ENCODE data around the gene PCED1B.
"Not testable (repeated sequence)": the region's sequence is repeated elsewhere in the genome, so short reads cannot be mapped to it uniquely, and the experiment has no call there.

The PCED1B gene

GRCh38 chr12:47182164-47182938 is 102.9 kb downstream of the PCED1B start:
- DNase-seq, result not testable (repeated sequence)

GRCh38 chr12:47184229-47184628 is 104.8 kb downstream of the PCED1B start:
- no peak for DNase-seq

- DNase-seq, result no peak
Observed at GRCh38 chr12:47184813-47185212, 105.4 kb downstream of the PCED1B start.

GRCh38 chr12:47186246-47186645 is 106.8 kb downstream of the PCED1B start:
- DNase-seq, result no peak

GRCh38 chr12:47188576-47189441 is 109.4 kb downstream of the PCED1B start:
- no peak for DNase-seq

GRCh38 chr12:47189728-47190127 is 110.3 kb downstream of the PCED1B start:
- no peak for DNase-seq

GRCh38 chr12:47190271-47190750 is 110.9 kb downstream of the PCED1B start:
- DNase-seq, result no peak

GRCh38 chr12:47190905-47191304 is 111.5 kb downstream of the PCED1B start:
- DNase-seq, result no peak

GRCh38 chr12:47192051-47192450 is 112.6 kb downstream of the PCED1B start:
- DNase-seq, result peak; percentile 36

GRCh38 chr12:47193066-47193465 is 113.6 kb downstream of the PCED1B start:
- peak; percentile 43 for DNase-seq

GRCh38 chr12:47194501-47194900 is 115.1 kb downstream of the PCED1B start:
- no peak for DNase-seq

GRCh38 chr12:47200446-47200845 is 121.0 kb downstream of the PCED1B start:
- DNase-seq, result no peak

- not testable (repeated sequence) for DNase-seq
Observed at GRCh38 chr12:47201190-47201589, 121.8 kb downstream of the PCED1B start.

- DNase-seq, result no peak
Observed at GRCh38 chr12:47202176-47202575, 122.8 kb downstream of the PCED1B start.

GRCh38 chr12:47205532-47206449 is 126.4 kb downstream of the PCED1B start:
- no peak for DNase-seq

- no peak for DNase-seq
Observed at GRCh38 chr12:47206450-47207339, 127.3 kb downstream of the PCED1B start.

GRCh38 chr12:47207340-47207717 is 127.9 kb downstream of the PCED1B start:
- DNase-seq, result peak; percentile 68

GRCh38 chr12:47207829-47208248 is 128.4 kb downstream of the PCED1B start:
- peak; percentile 44 for DNase-seq

- DNase-seq, result no peak
Observed at GRCh38 chr12:47209014-47209413, 129.6 kb downstream of the PCED1B start.

GRCh38 chr12:47210776-47211175 is 131.4 kb downstream of the PCED1B start:
- no peak for DNase-seq

GRCh38 chr12:47212701-47213039 is 133.2 kb downstream of the PCED1B start:
- DNase-seq, result no peak

GRCh38 chr12:47213396-47213795 is 134.0 kb downstream of the PCED1B start:
- DNase-seq, result no peak
